ENCODE data around the gene ATP6V1A.
"Not testable (repeated sequence)": the region's sequence is repeated elsewhere in the genome, so short reads cannot be mapped to it uniquely, and the experiment has no call there.

ATP6V1A gene

DNA sequence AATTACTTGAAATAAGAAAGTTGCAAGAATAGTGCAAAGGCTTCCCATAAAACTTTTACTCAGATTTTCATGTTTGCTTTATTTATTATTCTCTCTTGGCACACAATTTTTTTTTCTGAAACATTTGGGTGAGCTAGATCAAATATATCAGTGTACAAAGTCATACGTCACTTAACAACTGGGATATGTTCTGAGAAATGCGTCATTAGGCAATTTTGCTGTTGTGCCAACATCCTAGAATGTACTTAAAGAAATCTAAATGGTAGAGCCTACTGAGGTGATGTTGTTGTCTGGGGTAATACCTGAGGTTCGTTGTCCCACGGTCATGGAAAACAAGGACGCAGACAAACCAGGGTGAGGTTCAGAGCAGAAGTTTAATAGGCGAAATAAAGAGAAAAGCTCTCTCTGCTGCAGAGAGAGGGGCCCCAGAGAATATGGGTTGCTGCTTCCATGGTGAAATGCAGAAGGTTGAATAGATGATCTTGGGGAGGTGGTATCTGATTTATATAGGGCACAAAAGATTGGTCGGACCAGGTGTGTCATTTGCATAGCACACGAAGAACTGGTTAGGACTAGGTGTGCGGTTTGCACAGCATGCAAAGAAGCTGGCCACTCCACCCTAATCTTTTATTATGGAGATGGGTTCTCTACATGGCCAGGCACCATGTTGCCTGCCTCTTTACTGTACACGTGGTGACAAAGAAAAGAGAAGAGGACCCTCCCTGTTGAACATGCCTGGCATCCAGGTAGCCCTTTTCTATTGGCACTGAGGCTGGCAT lies 82.9 kb downstream of the ATP6V1A start:
- no peak for DNase-seq

DNA sequence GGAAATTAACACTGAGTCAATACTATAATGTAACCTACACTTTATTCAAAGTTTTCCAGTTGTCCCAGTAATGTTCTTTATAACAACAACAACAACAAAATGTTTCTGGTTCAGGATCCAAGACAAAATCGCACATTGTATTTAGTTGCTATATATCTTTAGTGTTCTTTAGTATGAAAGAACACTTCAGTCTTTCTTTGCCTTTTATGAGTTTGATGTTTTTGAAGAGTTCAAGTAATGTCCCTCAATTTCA lies 84.2 kb downstream of the ATP6V1A start:
- no peak for DNase-seq

DNA sequence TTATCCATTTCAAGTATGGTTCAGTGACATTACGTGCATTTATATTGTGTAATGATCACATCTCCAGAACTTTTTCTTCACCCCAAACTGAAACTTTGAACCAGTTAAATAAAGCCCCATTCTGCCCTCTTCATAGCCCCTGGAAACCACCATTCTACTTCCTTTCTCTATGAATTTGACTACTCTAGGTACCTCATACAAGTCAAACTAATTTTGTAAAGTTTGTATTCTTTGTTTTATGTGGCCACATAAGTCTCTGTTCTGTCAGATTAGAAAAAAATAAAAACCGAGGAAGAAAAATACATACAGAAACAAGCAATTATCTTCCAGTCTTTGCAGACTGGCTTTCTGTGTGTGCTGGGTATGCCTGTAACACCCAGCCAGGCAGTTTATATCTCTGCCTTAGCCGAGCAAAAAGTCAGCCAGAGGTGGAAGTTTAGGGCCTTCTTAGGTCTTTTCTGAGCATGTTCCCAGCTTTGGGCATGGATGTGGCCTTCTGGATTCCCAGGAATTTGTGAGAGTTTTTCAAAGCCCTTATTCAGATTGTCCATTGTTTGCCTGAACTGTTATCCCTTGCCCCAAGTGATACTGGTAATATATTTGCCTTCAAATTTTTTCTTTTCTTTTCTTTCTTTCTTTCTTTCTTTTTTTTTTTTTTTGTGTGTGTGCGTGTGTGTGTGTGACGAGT lies 85.8 kb downstream of the ATP6V1A start:
- no peak for DNase-seq

DNA sequence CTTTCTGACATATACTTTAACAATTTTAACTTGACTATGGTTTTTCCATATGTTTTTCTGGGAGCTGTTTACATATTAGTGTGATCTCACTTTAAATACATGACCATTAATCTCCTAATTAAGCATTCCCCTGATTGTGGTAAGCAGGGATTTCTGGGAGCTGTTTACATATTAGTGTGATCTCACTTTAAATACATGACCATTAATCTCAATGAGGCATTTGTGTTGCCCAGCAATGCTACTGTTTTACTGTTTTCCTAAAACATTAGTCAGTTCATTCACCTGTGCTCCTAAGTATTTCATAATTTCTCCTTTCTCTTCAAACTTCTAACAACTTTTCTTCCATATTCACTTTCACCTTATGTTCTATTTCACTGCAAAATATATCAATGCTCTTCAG lies 88.1 kb downstream of the ATP6V1A start:
- no peak for DNase-seq

DNA sequence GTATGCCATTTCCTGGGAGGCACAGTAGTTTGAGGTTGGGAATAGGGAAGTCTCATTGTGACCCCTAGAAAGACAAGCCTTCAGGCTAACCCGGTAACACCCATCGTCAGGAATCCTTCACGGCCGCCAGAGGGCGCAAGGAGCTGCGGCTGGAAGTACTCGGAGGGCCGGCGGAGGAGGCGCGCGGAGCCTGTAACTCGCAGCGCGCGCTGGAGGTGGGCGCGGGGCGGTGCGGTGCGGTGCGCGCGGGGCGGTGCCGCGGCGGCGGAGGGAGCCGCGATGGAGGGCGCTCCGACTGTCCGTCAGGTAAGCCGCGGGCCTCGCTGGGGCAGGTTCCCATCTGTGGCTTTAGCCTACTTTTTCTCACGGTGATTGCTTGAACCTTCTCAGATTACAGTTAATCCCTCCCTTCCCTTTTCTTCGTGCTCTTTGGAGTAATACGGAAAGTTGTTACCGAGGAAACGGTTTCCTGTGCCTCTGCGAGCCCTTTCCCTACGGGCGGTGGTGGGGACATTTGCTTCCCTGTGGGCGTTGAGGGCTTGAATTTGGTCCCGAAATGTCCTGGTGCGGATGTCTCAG lies 91.9 kb downstream of the ATP6V1A start, which contains the start of gene GRAMD1C:
GRAMD1C (plus strand) TSS at position 158 of the 579 bp plus-strand sequence; CDS start at position 280, 122 bp downstream.
- peak; percentile 83 for DNase-seq

DNA sequence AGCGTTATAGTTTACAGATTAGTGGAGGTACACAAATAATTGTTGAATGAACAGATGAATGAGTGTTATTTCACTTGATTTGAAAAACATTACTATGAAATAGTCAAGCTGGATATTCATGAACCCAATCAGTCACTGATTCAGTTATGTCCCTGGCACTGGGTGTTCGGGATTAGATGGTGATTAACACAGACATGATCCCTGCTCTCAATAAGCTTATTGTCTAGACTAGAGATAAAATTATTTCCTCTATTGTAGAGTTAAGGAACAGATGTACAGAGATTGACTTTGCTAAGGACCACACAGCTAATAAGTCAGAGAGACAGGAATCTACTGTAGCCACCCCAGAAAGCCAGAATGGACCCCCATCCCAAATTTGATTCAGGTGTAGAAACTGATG lies 92.7 kb downstream of the ATP6V1A start:
- DNase-seq = no peak

DNA sequence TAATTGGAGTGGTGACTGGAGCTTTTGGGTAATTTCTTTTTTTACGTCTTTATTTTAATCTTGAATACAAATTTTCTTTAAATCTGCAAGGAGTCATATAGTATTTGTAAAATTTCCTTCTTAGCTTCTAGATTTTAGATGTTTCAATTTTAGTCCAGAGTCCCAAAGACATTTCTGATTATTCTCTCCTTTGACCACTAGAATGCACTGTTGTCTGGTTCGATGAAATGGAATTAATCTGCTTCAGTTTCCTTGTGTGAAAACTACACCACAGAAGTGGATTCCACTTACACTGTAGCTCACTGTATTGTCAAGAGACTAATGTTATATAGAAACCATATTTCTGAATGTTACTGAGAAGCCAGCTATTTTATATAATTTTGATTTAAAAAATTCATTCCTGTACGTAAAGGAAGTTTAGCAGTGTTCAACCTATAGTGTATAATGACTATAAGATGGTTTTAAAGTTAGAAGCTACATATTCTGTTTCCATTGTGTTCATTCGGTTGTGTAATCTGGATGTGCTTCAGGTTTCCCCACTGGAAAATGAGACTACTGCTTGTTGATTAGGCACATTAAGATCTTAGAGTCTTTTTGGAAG lies 97.9 kb downstream of the ATP6V1A start:
- DNase-seq = no peak

DNA sequence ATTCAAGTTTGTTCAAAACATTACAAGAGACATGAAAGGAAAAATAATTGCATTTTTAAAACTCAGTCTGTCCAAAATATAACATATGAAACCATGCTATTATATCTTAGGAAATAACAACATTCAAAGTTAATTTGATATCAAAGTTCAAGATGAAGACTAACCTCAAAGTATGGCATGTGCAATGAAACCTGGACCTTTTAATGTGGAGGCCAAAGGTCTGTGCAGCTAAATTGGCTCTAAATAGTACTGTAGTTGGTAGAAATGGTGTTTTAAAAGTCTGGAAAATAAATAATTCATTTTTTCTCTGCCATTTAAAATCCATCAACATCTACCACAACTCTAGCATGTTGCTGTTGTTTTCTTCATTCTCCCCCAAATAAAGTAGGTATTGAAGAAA lies 100.4 kb downstream of the ATP6V1A start:
- DNase-seq = no peak

DNA sequence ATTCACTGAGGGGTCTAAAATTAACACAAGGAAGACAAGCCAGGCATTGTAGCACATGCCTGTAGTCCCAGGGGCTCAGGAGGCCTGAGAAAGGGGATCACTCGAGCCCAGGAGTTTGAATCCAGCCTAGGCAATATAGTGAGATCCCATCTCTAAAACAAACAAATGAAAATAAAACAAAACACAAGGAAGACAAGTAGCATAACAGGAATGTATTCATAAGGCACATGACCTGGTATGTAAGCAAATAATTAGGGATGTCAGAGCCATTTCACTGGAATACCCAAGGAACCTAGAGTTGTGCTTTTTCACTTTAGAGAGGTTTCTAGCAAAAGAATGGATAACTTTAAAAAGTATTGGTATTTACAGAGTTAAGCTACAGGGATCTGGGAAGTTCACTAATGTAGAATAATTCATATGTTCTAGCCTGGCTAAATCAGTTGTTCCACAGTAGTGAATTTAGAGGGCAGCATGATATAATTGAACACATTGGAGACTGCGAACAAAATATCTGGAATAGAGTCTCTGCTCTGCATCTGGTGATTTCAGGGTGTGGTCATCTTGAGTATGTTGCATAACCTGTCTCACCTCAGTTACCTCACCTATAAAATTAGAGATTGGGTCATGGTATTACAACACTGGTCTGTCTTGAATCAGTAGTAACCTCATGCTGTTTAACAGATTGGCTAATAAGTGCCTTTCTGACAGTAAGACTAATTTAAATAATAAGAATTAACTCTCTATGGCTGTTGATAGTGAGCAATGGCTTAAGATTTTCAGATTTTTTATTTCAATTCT lies 101.0 kb downstream of the ATP6V1A start:
- DNase-seq = no peak

- DNase-seq = not testable (repeated sequence)
Measured at GRCh38 chr3:113849071-113849470, 102.2 kb downstream of the ATP6V1A start.

DNA sequence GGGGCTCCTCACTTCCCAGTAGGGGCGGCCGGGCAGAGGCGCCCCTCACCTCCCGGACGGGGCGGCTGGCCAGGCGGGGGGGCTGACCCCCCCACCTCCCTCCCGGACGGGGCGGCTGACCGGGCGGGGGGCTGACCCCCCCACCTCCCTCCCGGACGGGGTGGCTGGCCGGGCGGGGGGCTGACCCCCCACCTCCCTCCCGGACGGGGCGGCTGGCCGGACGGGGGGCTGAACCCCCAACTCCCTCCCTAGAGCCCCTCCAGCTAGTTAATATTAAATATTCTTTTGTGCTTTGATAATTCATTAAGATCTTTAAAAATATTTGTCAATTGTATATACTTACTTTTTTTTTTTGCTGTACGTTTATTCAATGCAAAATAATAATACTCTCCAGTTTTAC lies 103.0 kb downstream of the ATP6V1A start:
- DNase-seq = not testable (repeated sequence)

- DNase-seq = not testable (repeated sequence)
Measured at GRCh38 chr3:113850391-113850790, 103.6 kb downstream of the ATP6V1A start.

DNA sequence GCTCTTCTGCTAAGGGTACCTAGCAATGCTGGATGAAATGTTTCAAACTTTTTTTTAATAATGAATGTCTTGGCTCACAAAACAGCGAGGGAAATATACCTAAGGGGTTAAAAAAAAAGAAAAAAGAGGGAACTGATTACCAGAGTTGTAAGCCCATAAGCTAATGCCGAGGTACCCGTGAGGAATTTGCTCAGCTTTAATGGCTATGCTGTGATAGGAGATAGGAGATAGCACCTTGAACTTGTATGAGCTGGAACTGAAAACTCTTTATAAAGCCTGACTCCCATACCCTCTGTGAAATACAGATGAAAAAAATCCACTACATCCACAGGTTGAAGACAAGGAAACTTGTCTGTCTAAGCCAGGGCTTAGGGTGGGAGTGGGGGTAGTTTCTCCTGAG lies 105.7 kb downstream of the ATP6V1A start:
- DNase-seq = no peak

Data from activated gamma-delta T cell treated with Interleukin-2 at 50 U/mL for 16 hours (primary cell).